Activated B cell treated with CpG ODN at 0.5 μM for 24 hours (primary cell): Measurements from ENCODE around the gene FGF11. TPM values are rescaled to one million over a fixed set of nuclear protein-coding genes. Genes with fewer than 3 reads are reported as not detected.

Source experiments
- ATAC-seq: fragments of 200-7000 bp; cut with Tn5 transposase; one replicate; pipeline ENCODE4 v1.10.0; 2021; ENCODE audit warnings: low read depth, mild to moderate bottlenecking, moderate library complexity
- CTCF ChIA-PET: fragments of 350-600 bp; sonication (Branson Sonifier 250); formaldehyde crosslinking; loops from one replicate; lab custom pipeline; 2021; ENCODE audit warnings: antibody characterized with exemption; lab: Charles Lee
- POLR2A ChIA-PET: fragments of 350-600 bp; sonication (Branson Sonifier 250); formaldehyde crosslinking; loops from one replicate; lab custom pipeline; 2021; ENCODE audit warnings: antibody characterized with exemption; lab: Charles Lee
- DNase-seq: peaks from one replicate; pipeline ENCODE4 v3.0.0; 2022
- H3K27ac Mint-ChIP-seq: one replicate; pipeline ENCODE4 v1.8.0; 2020; ENCODE audit warnings: mixed read lengths
- H3K27me3 Mint-ChIP-seq: one replicate; pipeline ENCODE4 v1.8.0; 2021; ENCODE audit warnings: mixed read lengths
- H3K36me3 Mint-ChIP-seq: one replicate; pipeline ENCODE4 v1.8.0; 2021; ENCODE audit warnings: low read depth, mixed read lengths
- H3K4me1 Mint-ChIP-seq: one replicate; pipeline ENCODE4 v1.8.0; 2021; ENCODE audit warnings: mixed read lengths
- H3K4me3 Mint-ChIP-seq: one replicate; pipeline ENCODE4 v1.8.0; 2020; ENCODE audit warnings: mild to moderate bottlenecking, mixed read lengths
- H3K9me3 Mint-ChIP-seq: one replicate; pipeline ENCODE4 v1.8.0; 2020; ENCODE audit warnings: mixed read lengths
- CTCF ChIP-seq: fragments of 200-600 bp; IDR thresholded peaks from one replicate; pipeline ENCODE4 v1.8.0; 2022; ENCODE audit warnings: antibody characterized with exemption, mild to moderate bottlenecking
- intact Hi-C: fragments of 100-400 bp; cut with micrococcal nuclease; formaldehyde crosslinking; loops from one replicate; pipeline ENCODE4 v1.15.1; 2024
- total RNA-seq: library from RNA; stranded (reverse); gene quantifications from 2 replicates; pipeline ENCODE4 v1.2.3, GENCODE V29; 2022

FGF11 gene
- total RNA-seq, 1 donor from 2014 or later: 2.8 TPM

- H3K9me3 Mint-ChIP-seq: no peaks in the 10 kb centered on the region
- CTCF ChIA-PET: no interaction called here
- no peak overlapping the region for H3K27ac Mint-ChIP-seq
- POLR2A ChIA-PET: interaction anchor here (0.6 to 2.6 kb wide), 9 partner anchors 8 to 413 kb away, joined by 3 to 18 read pairs (median 4); partner anchors contain the start of genes NAA38, POLR2A, TMEM102 and ZBTB4
- TF ChIP-seq CTCF: no peak
- intact Hi-C loops: no loop called here
- DNase-seq (no peak), ATAC-seq (no peak)
- H3K4me3 Mint-ChIP-seq: no peak overlapping the region
- H3K36me3 Mint-ChIP-seq: no peaks in the 10 kb centered on the region
- H3K27me3 Mint-ChIP-seq: peaks cover 62% of the 10 kb centered on the region
- H3K4me1 Mint-ChIP-seq: peaks cover 44% of the 10 kb centered on the region
These were observed 4.5 kb downstream of the FGF11 start for GRCh38 chr17:7443499-7444485.

- TF ChIP-seq CTCF: no peak
- peak; percentile 32 for ATAC-seq
- Mint-ChIP-seq H3K36me3 (no peaks in the 10 kb centered on the region), H3K27ac (no peak within 1 kb of the TSS), H3K4me3 (peak within 1 kb of the TSS; percentile 78), H3K4me1 (peaks cover 35% of the 10 kb centered on the region), H3K9me3 (no peaks in the 10 kb centered on the region), H3K27me3 (peaks cover 62% of the 10 kb centered on the region)
- ChIA-PET POLR2A (interaction anchor here (0.8 to 2.6 kb wide), 11 partner anchors 8 to 412 kb away, joined by 3 to 18 read pairs (median 3); partner anchors contain the start of genes ATP1B2, NAA38, POLR2A and TMEM102), CTCF (interaction anchor here (0.6 to 1.5 kb wide), 2 partner anchors 8 to 40 kb away, joined by 3 to 7 read pairs; partner anchors contain the start of gene POLR2A)
- intact Hi-C loops: loop anchor here (1.0 kb wide), 1 partner anchor 10 kb away; no protein-coding TSS in a partner anchor
- peak; percentile 23 for DNase-seq
These were observed 5.6 kb downstream of the FGF11 start, which contains the start of gene CHRNB1 for GRCh38 chr17:7444682-7445618. TSS of gene CHRNB1 (plus strand) at chr17:7445061. CDS start at chr17:7445128, 67 bp downstream.

GRCh38 chr17:7445619-7445968 is 6.3 kb downstream of the FGF11 start:
- peak; percentile 73 for ATAC-seq
- Mint-ChIP-seq H3K27ac (no peak overlapping the region), H3K27me3 (peaks cover 59% of the 10 kb centered on the region), H3K9me3 (no peaks in the 10 kb centered on the region), H3K4me1 (peaks cover 29% of the 10 kb centered on the region), H3K4me3 (peak overlapping the region; percentile 78), H3K36me3 (no peaks in the 10 kb centered on the region)
- TF ChIP-seq CTCF: no peak
- ChIA-PET POLR2A (interaction anchor here (0.8 to 2.6 kb wide), 7 partner anchors 9 to 205 kb away, joined by 3 to 18 read pairs (median 3); partner anchors contain the start of genes ATP1B2, POLR2A and TMEM102), CTCF (interaction anchor here (0.6 to 1.5 kb wide), 2 partner anchors 9 to 39 kb away, joined by 3 to 7 read pairs; partner anchors contain the start of gene POLR2A)
- intact Hi-C loops: loop anchor here (1.0 kb wide), 1 partner anchor 10 kb away; no protein-coding TSS in a partner anchor
- DNase-seq: no peak

- TF ChIP-seq CTCF: no peak
- no peaks in the 10 kb centered on the region for H3K9me3 Mint-ChIP-seq
- peaks cover 25% of the 10 kb centered on the region for H3K4me1 Mint-ChIP-seq
- intact Hi-C loops: no loop called here
- H3K36me3 Mint-ChIP-seq: no peaks in the 10 kb centered on the region
- POLR2A ChIA-PET: interaction anchor here (0.7 kb wide), 1 partner anchor 15 kb away, joined by 5 read pairs; no protein-coding TSS in a partner anchor
- DNase-seq (no peak), ATAC-seq (no peak)
- H3K27ac Mint-ChIP-seq: no peak overlapping the region
- peaks cover 43% of the 10 kb centered on the region for H3K27me3 Mint-ChIP-seq
- CTCF ChIA-PET: interaction anchor here (2.7 kb wide), 1 partner anchor 12 kb away, joined by 10 read pairs; no protein-coding TSS in a partner anchor
- no peak overlapping the region for H3K4me3 Mint-ChIP-seq
These were observed 9.1 kb downstream of the FGF11 start for GRCh38 chr17:7448461-7448860.
